Measurements from ENCODE around the gene CACNG4.

DNA sequence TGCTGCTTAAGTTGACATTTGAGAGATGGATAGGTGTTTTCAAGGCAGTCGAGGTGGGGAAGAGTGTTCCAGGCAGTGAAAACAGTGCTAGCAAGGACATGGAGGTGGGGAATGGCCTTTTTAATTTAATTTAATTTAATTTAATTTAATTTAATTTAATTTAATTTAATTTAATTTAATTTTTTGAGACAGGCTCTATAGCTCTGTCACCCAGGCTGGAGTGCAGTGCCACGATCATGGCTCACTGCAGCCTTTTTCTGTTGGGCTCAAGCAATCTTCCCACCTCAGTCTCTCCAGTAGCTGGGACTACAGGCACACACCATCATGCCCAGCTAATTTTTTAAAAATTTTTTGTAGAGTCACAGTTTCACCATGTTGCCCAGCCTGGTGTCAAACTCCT is 32.2 kb upstream of the CACNG4 start:
- TF ChIP-seq POLR2A (IDR thresholded peaks at IDR 0.05), result no peak
- TF ChIP-seq, protein P1, sequence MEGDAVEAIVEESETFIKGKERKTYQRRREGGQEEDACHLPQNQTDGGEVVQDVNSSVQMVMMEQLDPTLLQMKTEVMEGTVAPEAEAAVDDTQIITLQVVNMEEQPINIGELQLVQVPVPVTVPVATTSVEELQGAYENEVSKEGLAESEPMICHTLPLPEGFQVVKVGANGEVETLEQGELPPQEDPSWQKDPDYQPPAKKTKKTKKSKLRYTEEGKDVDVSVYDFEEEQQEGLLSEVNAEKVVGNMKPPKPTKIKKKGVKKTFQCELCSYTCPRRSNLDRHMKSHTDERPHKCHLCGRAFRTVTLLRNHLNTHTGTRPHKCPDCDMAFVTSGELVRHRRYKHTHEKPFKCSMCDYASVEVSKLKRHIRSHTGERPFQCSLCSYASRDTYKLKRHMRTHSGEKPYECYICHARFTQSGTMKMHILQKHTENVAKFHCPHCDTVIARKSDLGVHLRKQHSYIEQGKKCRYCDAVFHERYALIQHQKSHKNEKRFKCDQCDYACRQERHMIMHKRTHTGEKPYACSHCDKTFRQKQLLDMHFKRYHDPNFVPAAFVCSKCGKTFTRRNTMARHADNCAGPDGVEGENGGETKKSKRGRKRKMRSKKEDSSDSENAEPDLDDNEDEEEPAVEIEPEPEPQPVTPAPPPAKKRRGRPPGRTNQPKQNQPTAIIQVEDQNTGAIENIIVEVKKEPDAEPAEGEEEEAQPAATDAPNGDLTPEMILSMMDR (IDR thresholded peaks at IDR 0.05), result no peak
